Mucosa of rectum (tissue), 2 donors: ENCODE measurements around the gene ASRGL1.
A peak's percentile ranks its signal among the peaks of the same experiment; 100 is the strongest.
"Not testable (repeated sequence)": the region's sequence is repeated elsewhere in the genome, so short reads cannot be mapped to it uniquely, and the experiment has no call there.

Experiments used
- H3K27ac ChIP-seq, 2 donors: one replicate each; pipeline ENCODE4 v1.7.0; 2013; ENCODE audit warnings: inconsistent platforms in 2 of 2, low read depth in 2 of 2, low read length in 2 of 2
- H3K27me3 ChIP-seq, 2 donors: one replicate each; pipeline ENCODE4 v1.7.0; 2013; ENCODE audit warnings: low read length in 2 of 2; ENCODE audit not compliant: control insufficient read depth in 2 of 2, insufficient read depth in 2 of 2
- H3K36me3 ChIP-seq, 2 donors: one replicate each; pipeline ENCODE4 v1.7.0; 2013; ENCODE audit warnings: low read length in 2 of 2; ENCODE audit not compliant: control insufficient read depth in 2 of 2, insufficient read depth in 2 of 2
- H3K4me1 ChIP-seq, 2 donors: one replicate each; pipeline ENCODE4 v1.7.0; 2013; ENCODE audit warnings: low read length in 2 of 2, mild to moderate bottlenecking in 1 of 2; ENCODE audit not compliant: control insufficient read depth in 2 of 2, insufficient read depth in 2 of 2
- H3K4me3 ChIP-seq, 2 donors: one replicate each; pipeline ENCODE4 v1.7.0; 2013; ENCODE audit warnings: low read length in 2 of 2
- H3K9ac ChIP-seq, 2 donors: one replicate each; pipeline ENCODE4 v1.7.0; 2013; ENCODE audit warnings: low read length in 2 of 2, low read depth in 1 of 2, mild to moderate bottlenecking in 1 of 2
- H3K9me3 ChIP-seq, 2 donors: one replicate each; pipeline ENCODE4 v1.7.0; 2013; ENCODE audit warnings: low read length in 2 of 2; ENCODE audit not compliant: control insufficient read depth in 2 of 2
- donor health status: healthy.
- donor health status: Normal muscosa, but diverticular disease.

The ASRGL1 gene

GRCh38 chr11:62373464-62374119, 36.3 kb downstream of the ASRGL1 start:
- Histone ChIP-seq H3K4me1 (peaks cover 9 to 14% of the 10 kb centered on the region in 2 donors), H3K9me3 (no peaks in the 10 kb centered on the region), H3K27ac (no peak overlapping the region), H3K27me3 (no peaks in the 10 kb centered on the region), H3K4me3 (no peak overlapping the region), H3K36me3 (no peaks in the 10 kb centered on the region), H3K9ac (no peak overlapping the region)

- no peaks in the 10 kb centered on the region for H3K9me3 ChIP-seq
- H3K4me3 ChIP-seq: no peak overlapping the region
- H3K27me3 ChIP-seq: no peaks in the 10 kb centered on the region
- H3K36me3 ChIP-seq: no peaks in the 10 kb centered on the region
- no peak overlapping the region for H3K9ac ChIP-seq
- no peak overlapping the region for H3K27ac ChIP-seq
- H3K4me1 ChIP-seq: peaks cover 4 to 11% of the 10 kb centered on the region in 2 donors
These were observed 37.6 kb downstream of the ASRGL1 start for GRCh38 chr11:62374801-62375200.

GRCh38 chr11:62378459-62379063, 41.3 kb downstream of the ASRGL1 start:
- not testable (repeated sequence) for H3K9ac ChIP-seq, H3K4me1 ChIP-seq

GRCh38 chr11:62379586-62379985, 42.3 kb downstream of the ASRGL1 start:
- not testable (repeated sequence) for H3K9ac ChIP-seq, H3K9me3 ChIP-seq, H3K4me1 ChIP-seq, H3K36me3 ChIP-seq, H3K27ac ChIP-seq, H3K4me3 ChIP-seq, H3K27me3 ChIP-seq

More at GRCh38 chr11:62378459-62379063, 41.3 kb downstream of the ASRGL1 start:
- not testable (repeated sequence) for H3K36me3 ChIP-seq, H3K27ac ChIP-seq, H3K27me3 ChIP-seq, H3K9me3 ChIP-seq, H3K4me3 ChIP-seq

- peak overlapping the region in 1 of 2 donors; percentile 35 for H3K9ac ChIP-seq
- H3K9me3 ChIP-seq, H3K27ac ChIP-seq, H3K4me3 ChIP-seq, H3K36me3 ChIP-seq, H3K4me1 ChIP-seq, H3K27me3 ChIP-seq: not testable (repeated sequence)
These were observed 43.6 kb downstream of the ASRGL1 start for GRCh38 chr11:62380821-62381245.

GRCh38 chr11:62383822-62384221, 46.6 kb downstream of the ASRGL1 start:
- no peak overlapping the region for H3K9ac ChIP-seq
- H3K27me3 ChIP-seq: no peaks in the 10 kb centered on the region
- H3K27ac ChIP-seq: no peak overlapping the region
- H3K4me1 ChIP-seq: peaks cover 0 to 5% of the 10 kb centered on the region in 2 donors
- no peak overlapping the region for H3K4me3 ChIP-seq
- no peaks in the 10 kb centered on the region for H3K36me3 ChIP-seq
- no peaks in the 10 kb centered on the region for H3K9me3 ChIP-seq

- not testable (repeated sequence) for H3K36me3 ChIP-seq, H3K27ac ChIP-seq, H3K4me1 ChIP-seq, H3K27me3 ChIP-seq, H3K9me3 ChIP-seq, H3K4me3 ChIP-seq, H3K9ac ChIP-seq
These were observed 48.8 kb downstream of the ASRGL1 start for GRCh38 chr11:62386083-62386482.

- Histone ChIP-seq H3K27ac (no peak overlapping the region), H3K4me3 (no peak overlapping the region), H3K4me1 (no peaks in the 10 kb centered on the region), H3K9me3 (no peaks in the 10 kb centered on the region), H3K9ac (no peak overlapping the region), H3K27me3 (no peaks in the 10 kb centered on the region), H3K36me3 (no peaks in the 10 kb centered on the region)
These were observed 50.1 kb downstream of the ASRGL1 start for GRCh38 chr11:62387381-62387780.

GRCh38 chr11:62388999-62389398, 51.8 kb downstream of the ASRGL1 start:
- Histone ChIP-seq H3K9me3 (no peaks in the 10 kb centered on the region), H3K27me3 (no peaks in the 10 kb centered on the region), H3K9ac (no peak overlapping the region), H3K4me1 (peaks cover 0 to 9% of the 10 kb centered on the region in 2 donors), H3K4me3 (no peak overlapping the region), H3K36me3 (no peaks in the 10 kb centered on the region), H3K27ac (no peak overlapping the region)

- Histone ChIP-seq H3K36me3 (no peaks in the 10 kb centered on the region), H3K9ac (no peak overlapping the region)
These were observed 53.0 kb downstream of the ASRGL1 start for GRCh38 chr11:62390237-62390636.

More at GRCh38 chr11:62390237-62390636, 53.0 kb downstream of the ASRGL1 start:
- Histone ChIP-seq H3K27ac (no peak overlapping the region), H3K27me3 (no peaks in the 10 kb centered on the region), H3K4me3 (no peak overlapping the region), H3K4me1 (peaks cover 0 to 12% of the 10 kb centered on the region in 2 donors), H3K9me3 (no peaks in the 10 kb centered on the region)
